HCEC 1CT (cell line): ENCODE results near the gene FAM227B.
"Not testable (repeated sequence)": the region's sequence is repeated elsewhere in the genome, so short reads cannot be mapped to it uniquely, and the experiment has no call there.

Experiments used
- DNase-seq: peaks from one replicate; pipeline ENCODE4 v3.0.0-alpha.2; 2017

The FAM227B gene

GRCh38 chr15:49606594-49606993, 14.0 kb downstream of the FAM227B start:
- DNase-seq, result peak; percentile 38

GRCh38 chr15:49605588-49605987, 15.0 kb downstream of the FAM227B start:
- DNase-seq, result no peak

- no peak for DNase-seq
These were observed 15.8 kb downstream of the FAM227B start for GRCh38 chr15:49604625-49605409.

GRCh38 chr15:49592829-49593316, 27.7 kb downstream of the FAM227B start:
- not testable (repeated sequence) for DNase-seq

GRCh38 chr15:49589030-49589429, 31.6 kb downstream of the FAM227B start:
- DNase-seq, result no peak

GRCh38 chr15:49573421-49573820, 47.2 kb downstream of the FAM227B start:
- DNase-seq, result no peak

- no peak for DNase-seq
These were observed 49.9 kb downstream of the FAM227B start for GRCh38 chr15:49570672-49571071.

GRCh38 chr15:49570174-49570573, 50.4 kb downstream of the FAM227B start:
- no peak for DNase-seq

GRCh38 chr15:49560045-49560444, 60.6 kb downstream of the FAM227B start:
- no peak for DNase-seq

GRCh38 chr15:49558929-49559328, 61.7 kb downstream of the FAM227B start:
- peak; percentile 8 for DNase-seq

- DNase-seq, result no peak
These were observed 64.2 kb downstream of the FAM227B start for GRCh38 chr15:49556437-49556836.

- DNase-seq, result not testable (repeated sequence)
These were observed 70.3 kb downstream of the FAM227B start for GRCh38 chr15:49550342-49550741.

GRCh38 chr15:49538520-49538919, 82.1 kb downstream of the FAM227B start:
- no peak for DNase-seq

- DNase-seq, result peak; percentile 24
These were observed 90.5 kb downstream of the FAM227B start for GRCh38 chr15:49530092-49530491.

- no peak for DNase-seq
These were observed 92.3 kb downstream of the FAM227B start for GRCh38 chr15:49528289-49528688.

- no peak for DNase-seq
These were observed 98.8 kb downstream of the FAM227B start for GRCh38 chr15:49521802-49522201.

- not testable (repeated sequence) for DNase-seq
These were observed 107.9 kb downstream of the FAM227B start for GRCh38 chr15:49512739-49513138.

GRCh38 chr15:49507261-49507660, 113.4 kb downstream of the FAM227B start:
- DNase-seq, result no peak

- no peak for DNase-seq
These were observed 114.3 kb downstream of the FAM227B start for GRCh38 chr15:49506341-49506740.

- no peak for DNase-seq
These were observed 119.0 kb downstream of the FAM227B start for GRCh38 chr15:49501586-49501985.

GRCh38 chr15:49495993-49496753, 124.4 kb downstream of the FAM227B start:
- peak; percentile 80 for DNase-seq

- DNase-seq, result peak; percentile 26
These were observed 125.8 kb downstream of the FAM227B start for GRCh38 chr15:49494842-49495241.

- DNase-seq, result peak; percentile 96
These were observed 127.8 kb downstream of the FAM227B start for GRCh38 chr15:49492830-49493229.

- no peak for DNase-seq
These were observed 128.5 kb downstream of the FAM227B start for GRCh38 chr15:49492151-49492550.
